Femur (tissue), 1 donor: ENCODE results near the gene LIN28B.
"Not testable (repeated sequence)": the region's sequence is repeated elsewhere in the genome, so short reads cannot be mapped to it uniquely, and the experiment has no call there.

Source experiments
- DNase-seq: peaks from one replicate; pipeline ENCODE4 v3.0.0-alpha.2; 2017

Gene LIN28B

GRCh38 chr6:104957301-104958177 is 632 bp downstream of the LIN28B start:
- no peak for DNase-seq

GRCh38 chr6:104958178-104959025 is 1.5 kb downstream of the LIN28B start:
- DNase-seq: no peak

GRCh38 chr6:104959026-104959858 is 2.3 kb downstream of the LIN28B start:
- DNase-seq: no peak

- no peak for DNase-seq
These were observed 12.2 kb downstream of the LIN28B start for GRCh38 chr6:104969108-104969507.

- no peak for DNase-seq
These were observed 13.1 kb downstream of the LIN28B start for GRCh38 chr6:104969785-104970581.

GRCh38 chr6:104973404-104973803 is 16.5 kb downstream of the LIN28B start:
- no peak for DNase-seq

GRCh38 chr6:104983296-104983695 is 26.4 kb downstream of the LIN28B start:
- DNase-seq: no peak

- DNase-seq: no peak
These were observed 26.9 kb downstream of the LIN28B start for GRCh38 chr6:104983776-104984175.

- DNase-seq: no peak
These were observed 27.9 kb downstream of the LIN28B start for GRCh38 chr6:104984831-104985230.

GRCh38 chr6:104985875-104986274 is 29.0 kb downstream of the LIN28B start:
- DNase-seq: not testable (repeated sequence)

GRCh38 chr6:104986625-104987024 is 29.7 kb downstream of the LIN28B start:
- DNase-seq: no peak

- DNase-seq: no peak
These were observed 30.3 kb downstream of the LIN28B start for GRCh38 chr6:104987218-104987617.

GRCh38 chr6:104990085-104990484 is 33.2 kb downstream of the LIN28B start:
- DNase-seq: no peak

GRCh38 chr6:104991062-104991461 is 34.2 kb downstream of the LIN28B start:
- not testable (repeated sequence) for DNase-seq

GRCh38 chr6:104993576-104993975 is 36.7 kb downstream of the LIN28B start:
- DNase-seq: not testable (repeated sequence)

- no peak for DNase-seq
These were observed 39.2 kb downstream of the LIN28B start for GRCh38 chr6:104995989-104996617.

GRCh38 chr6:105001063-105001462 is 44.2 kb downstream of the LIN28B start:
- DNase-seq: no peak

- DNase-seq: no peak
These were observed 45.0 kb downstream of the LIN28B start for GRCh38 chr6:105001906-105002305.

GRCh38 chr6:105005451-105005850 is 48.5 kb downstream of the LIN28B start:
- DNase-seq: no peak

GRCh38 chr6:105013459-105013858 is 56.6 kb downstream of the LIN28B start:
- DNase-seq: not testable (repeated sequence)

GRCh38 chr6:105014448-105014847 is 57.5 kb downstream of the LIN28B start:
- no peak for DNase-seq
